Mesothelial cell of epicardium (in vitro differentiated cells): ENCODE measurements around the gene TBC1D32. TPM values are rescaled to one million over a fixed set of nuclear protein-coding genes. Genes with fewer than 3 reads are reported as not detected.
"Not testable (repeated sequence)": the region's sequence is repeated elsewhere in the genome, so short reads cannot be mapped to it uniquely, and the experiment has no call there.

Experiments
- DNase-seq, 2 experiments: peaks; one replicate each; pipeline ENCODE4 v3.0.0; 2021; ENCODE audit warnings: low spot score in 2 of 2; ENCODE audit not compliant: unreplicated experiment in 2 of 2
- H3K27ac Mint-ChIP-seq: 2 replicates; pipeline ENCODE4 v1.8.0; 2021; ENCODE audit warnings: mixed read lengths
- H3K27me3 Mint-ChIP-seq: 2 replicates; pipeline ENCODE4 v1.8.0; 2021; ENCODE audit warnings: low read depth, mixed read lengths
- H3K36me3 Mint-ChIP-seq: 2 replicates; pipeline ENCODE4 v1.8.0; 2021; ENCODE audit warnings: mixed read lengths
- H3K4me1 Mint-ChIP-seq: 2 replicates; pipeline ENCODE4 v1.8.0; 2021; ENCODE audit warnings: mixed read lengths
- H3K4me3 Mint-ChIP-seq: 2 replicates; pipeline ENCODE4 v1.8.0; 2021; ENCODE audit warnings: mild to moderate bottlenecking, moderate library complexity, mixed read lengths
- H3K9me3 Mint-ChIP-seq: 2 replicates; pipeline ENCODE4 v1.8.0; 2021; ENCODE audit warnings: mixed read lengths
- CTCF ChIP-seq: fragments of 200-600 bp; sonication (generic); IDR thresholded peaks from one replicate; pipeline ENCODE4 v1.5.0; 2021; ENCODE audit warnings: antibody characterized with exemption; ENCODE audit not compliant: unreplicated experiment
- total RNA-seq: library from RNA; stranded (reverse); gene quantifications from 3 replicates; pipeline ENCODE4 v1.2.1, GENCODE V29; 2021

Gene TBC1D32
- total RNA-seq, 1 donor from 2014 or later, result 30.1 TPM

- Mint-ChIP-seq H3K4me1 (no peaks in the 10 kb centered on the region), H3K36me3 (peaks cover 11% of the 10 kb centered on the region), H3K9me3 (no peaks in the 10 kb centered on the region), H3K27ac (no peak overlapping the region), H3K27me3 (no peaks in the 10 kb centered on the region), H3K4me3 (no peak overlapping the region)
- no peak for DNase-seq
- no peak for TF ChIP-seq CTCF
Observed at GRCh38 chr6:121302882-121303281, 31.4 kb downstream of the TBC1D32 start.

- H3K4me1 Mint-ChIP-seq, result not testable (repeated sequence)
Observed at GRCh38 chr6:121301156-121301555, 33.1 kb downstream of the TBC1D32 start.

GRCh38 chr6:121297694-121298093, 36.6 kb downstream of the TBC1D32 start:
- no peak overlapping the region for H3K4me3 Mint-ChIP-seq
- no peaks in the 10 kb centered on the region for H3K9me3 Mint-ChIP-seq
- no peak for TF ChIP-seq CTCF
- no peak overlapping the region for H3K27ac Mint-ChIP-seq
- DNase-seq, result no peak
- H3K27me3 Mint-ChIP-seq, result no peaks in the 10 kb centered on the region
- H3K36me3 Mint-ChIP-seq, result peaks cover 27% of the 10 kb centered on the region
- no peaks in the 10 kb centered on the region for H3K4me1 Mint-ChIP-seq

More at GRCh38 chr6:121301156-121301555, 33.1 kb downstream of the TBC1D32 start:
- H3K4me3 Mint-ChIP-seq, H3K27ac Mint-ChIP-seq, H3K27me3 Mint-ChIP-seq, H3K9me3 Mint-ChIP-seq, DNase-seq: not testable (repeated sequence)
- H3K36me3 Mint-ChIP-seq, result peaks cover 15% of the 10 kb centered on the region

GRCh38 chr6:121285041-121285440, 49.2 kb downstream of the TBC1D32 start:
- no peak overlapping the region for H3K4me3 Mint-ChIP-seq
- no peaks in the 10 kb centered on the region for H3K27me3 Mint-ChIP-seq
- H3K4me1 Mint-ChIP-seq, result no peaks in the 10 kb centered on the region
- peaks cover 48% of the 10 kb centered on the region for H3K36me3 Mint-ChIP-seq
- peaks cover 21% of the 10 kb centered on the region for H3K9me3 Mint-ChIP-seq
- no peak overlapping the region for H3K27ac Mint-ChIP-seq
- no peak for TF ChIP-seq CTCF
- DNase-seq, result no peak

- Mint-ChIP-seq H3K27ac (no peak overlapping the region), H3K9me3 (peaks cover 24% of the 10 kb centered on the region), H3K4me3 (no peak overlapping the region), H3K4me1 (peaks cover 4% of the 10 kb centered on the region), H3K36me3 (peaks cover 39% of the 10 kb centered on the region), H3K27me3 (no peaks in the 10 kb centered on the region)
- TF ChIP-seq CTCF, result no peak
- no peak for DNase-seq
Observed at GRCh38 chr6:121274666-121275295, 59.5 kb downstream of the TBC1D32 start.

- Mint-ChIP-seq H3K27ac (no peak overlapping the region), H3K36me3 (peaks cover 65% of the 10 kb centered on the region), H3K27me3 (no peaks in the 10 kb centered on the region), H3K4me1 (no peaks in the 10 kb centered on the region), H3K9me3 (peaks cover 56% of the 10 kb centered on the region), H3K4me3 (no peak overlapping the region)
- no peak for DNase-seq
- no peak for TF ChIP-seq CTCF
Observed at GRCh38 chr6:121263742-121264141, 70.5 kb downstream of the TBC1D32 start.
